HepG2 (cell line): Measurements from ENCODE around the gene C18orf63. TPM values are rescaled to one million over a fixed set of nuclear protein-coding genes. Genes with fewer than 3 reads are reported as not detected.

ENCODE experiments used
- BRCA1 ChIP-seq: sonication (generic); formaldehyde crosslinking; IDR thresholded peaks from 2 replicates; pipeline ENCODE4 v1.4.0; 2020; ENCODE audit warnings: missing genetic modification reagents
- CENPX ChIP-seq: sonication (generic); formaldehyde crosslinking; IDR thresholded peaks from 2 replicates; pipeline ENCODE4 v1.9.0; 2021; ENCODE audit warnings: mild to moderate bottlenecking, missing genetic modification reagents, moderate library complexity
- DPF2 ChIP-seq: sonication (generic); formaldehyde crosslinking; IDR thresholded peaks from 2 replicates; pipeline ENCODE4 v1.4.0; 2020; ENCODE audit warnings: mild to moderate bottlenecking, low read depth, missing genetic modification reagents, borderline replicate concordance
- EED ChIP-seq: sonication (generic); formaldehyde crosslinking; IDR thresholded peaks from 2 replicates; pipeline ENCODE4 v1.5.0; 2020; ENCODE audit warnings: mild to moderate bottlenecking, missing genetic modification reagents
- HNRNPLL ChIP-seq: fragments of 200-400 bp; formaldehyde crosslinking; IDR thresholded peaks from 2 replicates; pipeline ENCODE4 v1.6.1; 2017; ENCODE audit warnings: mild to moderate bottlenecking, low read depth, low read length; ENCODE audit not compliant: poor library complexity, severe bottlenecking
- MED1 ChIP-seq: sonication (generic); formaldehyde crosslinking; IDR thresholded peaks from 2 replicates; pipeline ENCODE4 v1.4.0; 2020; ENCODE audit warnings: missing genetic modification reagents
- NFE2L2 ChIP-seq: fragments of 150-350 bp; IDR thresholded peaks from 2 replicates; pipeline ENCODE4 v1.6.1; 2014; ENCODE audit warnings: low read length
- NFIC ChIP-seq: IDR thresholded peaks from 2 replicates; pipeline ENCODE4 v1.6.1; 2012; ENCODE audit warnings: mild to moderate bottlenecking, low read length, inconsistent platforms
- RBM22 ChIP-seq: fragments of 200-400 bp; formaldehyde crosslinking; optimal IDR thresholded peaks from 2 replicates; pipeline ENCODE3; 2017; ENCODE audit warnings: mild to moderate bottlenecking, low read length, moderate library complexity
- SIX1 ChIP-seq: sonication (generic); formaldehyde crosslinking; IDR thresholded peaks from 2 replicates; pipeline ENCODE4 v1.4.0; 2020; ENCODE audit warnings: missing genetic modification reagents, borderline replicate concordance
- TOPORS ChIP-seq: sonication (generic); formaldehyde crosslinking; IDR thresholded peaks from 2 replicates; pipeline ENCODE4 v1.8.0; 2023; ENCODE audit warnings: mild to moderate bottlenecking, missing genetic modification reagents
- ZFP82 ChIP-seq: sonication (generic); formaldehyde crosslinking; IDR thresholded peaks from 2 replicates; pipeline ENCODE4 v1.5.1; 2020; ENCODE audit warnings: mild to moderate bottlenecking, missing genetic modification reagents, borderline replicate concordance
- ZFY ChIP-seq: sonication (generic); formaldehyde crosslinking; IDR thresholded peaks from 2 replicates; pipeline ENCODE4 v1.4.0; 2020; ENCODE audit warnings: missing genetic modification reagents
- ZKSCAN5 ChIP-seq: sonication (generic); formaldehyde crosslinking; IDR thresholded peaks from 2 replicates; pipeline ENCODE4 v1.5.1; 2020; ENCODE audit warnings: mild to moderate bottlenecking, missing genetic modification reagents
- ZNF253 ChIP-seq: sonication (generic); formaldehyde crosslinking; IDR thresholded peaks from 2 replicates; pipeline ENCODE4 v1.8.0; 2022; ENCODE audit warnings: mild to moderate bottlenecking, missing genetic modification reagents, borderline replicate concordance
- ZNF260 ChIP-seq: sonication (generic); formaldehyde crosslinking; IDR thresholded peaks from 2 replicates; pipeline ENCODE4 v1.4.0; 2020; ENCODE audit warnings: missing genetic modification reagents, low read depth, mild to moderate bottlenecking, borderline replicate concordance
- ZNF337 ChIP-seq: sonication (generic); formaldehyde crosslinking; IDR thresholded peaks from 2 replicates; pipeline ENCODE4 v1.5.1; 2020; ENCODE audit warnings: missing genetic modification reagents, low read depth, mild to moderate bottlenecking, borderline replicate concordance
- ZNF382 ChIP-seq: sonication (generic); formaldehyde crosslinking; IDR thresholded peaks from 2 replicates; pipeline ENCODE4 v1.5.0; 2020; ENCODE audit warnings: missing genetic modification reagents, mild to moderate bottlenecking, borderline replicate concordance
- ZNF567 ChIP-seq: sonication (generic); formaldehyde crosslinking; IDR thresholded peaks from 2 replicates; pipeline ENCODE4 v1.8.1; 2023; ENCODE audit warnings: mild to moderate bottlenecking, missing genetic modification reagents, borderline replicate concordance
- ZNF672 ChIP-seq: sonication (generic); formaldehyde crosslinking; IDR thresholded peaks from 2 replicates; pipeline ENCODE4 v1.8.1; 2022; ENCODE audit warnings: missing genetic modification reagents
- polyA plus RNA-seq, 8 experiments: library from polyadenylated mRNA; depleted of rRNA in 3 of 8; stranded (reverse) in 7 of 8; unstranded in 1 of 8; fragments of >200 nt; fragmentation: Illumina TruSeq in 4 of 8; extraction: Trizol in 4 of 8; gene quantifications; 2 replicates each; pipeline versions ENCODE4 v1.2.1 to v1.2.3, GENCODE V29; 2011 to 2016; ENCODE audit warnings: low read depth in 4 of 8, missing spikeins in 1 of 8, mixed read lengths in 1 of 8; ENCODE audit not compliant: insufficient read depth in 1 of 8
- total RNA-seq, 5 experiments: library from RNA; depleted of rRNA; stranded (reverse); fragments of >200 nt; fragmentation: Illumina TruSeq; extraction: Trizol; gene quantifications; 2 replicates each; pipeline ENCODE4 v1.2.3, GENCODE V29; 2016; ENCODE audit warnings: low read depth in 1 of 5
- TF ChIP-seq, protein P1 (sequence below): sonication (generic); formaldehyde crosslinking; IDR thresholded peaks from 2 replicates; pipeline ENCODE4 v1.4.0; 2020; ENCODE audit warnings: missing genetic modification reagents; ENCODE audit errors: not compliant biosample characterization
- TF ChIP-seq, protein P2 (sequence below): sonication (generic); formaldehyde crosslinking; conservative IDR thresholded peaks from 2 replicates; pipeline ENCODE4 v1.8.0; 2022; ENCODE audit warnings: missing genetic modification reagents
- TF ChIP-seq, protein P3 (sequence below): sonication (generic); formaldehyde crosslinking; IDR thresholded peaks from 2 replicates; pipeline ENCODE4 v1.8.0; 2022; ENCODE audit warnings: missing genetic modification reagents, mild to moderate bottlenecking, borderline replicate concordance

The C18orf63 gene
- total and polyA plus RNA-seq, 2 of the 13 experiments (the other 11 are each of a cell fraction or from before 2014, with no cell fraction given): 0.01 TPM; not detected in 1

DNA sequence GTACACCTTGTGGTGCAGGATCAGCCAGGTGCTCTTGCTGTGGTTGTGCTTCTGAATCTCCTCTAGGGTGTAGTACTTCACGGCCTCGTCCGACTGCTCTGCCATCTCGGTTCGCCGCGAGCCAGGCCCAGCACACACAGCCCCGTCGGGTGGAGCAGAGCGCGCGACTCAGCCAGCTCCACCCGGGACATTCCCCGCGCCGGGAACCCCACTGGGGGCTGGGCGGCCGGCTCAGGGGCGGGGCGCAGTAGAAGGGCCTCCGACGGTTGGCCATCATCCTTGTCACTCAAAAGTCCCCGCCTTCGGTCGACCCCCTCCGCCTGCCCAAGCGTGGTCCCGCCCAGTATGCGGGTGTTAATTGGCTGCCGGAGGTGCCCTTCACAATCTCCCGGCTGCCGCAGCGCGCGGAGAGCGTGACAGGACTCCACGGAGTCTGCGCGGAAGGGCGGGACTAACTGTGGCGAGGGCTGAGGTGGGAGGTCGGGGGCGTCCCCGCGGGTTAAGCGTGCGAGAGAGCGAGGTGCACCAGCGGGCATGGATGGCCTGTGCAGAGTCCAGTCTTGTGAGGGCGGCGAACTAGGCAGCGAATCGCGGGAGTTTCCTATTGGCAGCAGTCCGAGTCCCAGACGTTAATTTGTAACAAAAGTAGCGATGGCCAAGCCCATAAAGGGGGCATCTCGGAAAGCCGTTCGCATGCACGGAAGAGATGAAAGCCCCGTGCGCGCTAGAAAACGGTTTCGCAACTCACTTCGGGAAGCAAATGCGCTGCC is 23.7 kb upstream of the C18orf63 start, which contains the start of gene CYB5A (continued):
- TF ChIP-seq TOPORS (CRISPR knock-in tag) (no peak; the same call in none of the 2 replicates), ZNF567 (no peak; the same call in 1 of the 2 replicates), DPF2 (CRISPR knock-in tag) (no peak; the same call in 1 of the 2 replicates), ZNF672 (CRISPR knock-in tag) (0 out of 2 replicates have a peak, but pooled peaks have one; percentile 29), CENPX (CRISPR knock-in tag) (no peak), ZFY (CRISPR knock-in tag) (no peak; the same call in 1 of the 2 replicates), ZNF337 (CRISPR knock-in tag) (peak; percentile 94; the same call in 1 of the 2 replicates), RBM22 (no peak), HNRNPLL (peak; percentile 80), ZKSCAN5 (CRISPR knock-in tag) (no peak; the same call in 1 of the 2 replicates), NFE2L2 (no peak), SIX1 (CRISPR knock-in tag) (peak; percentile 38; the same call in 1 of the 2 replicates), ZNF260 (no peak), ZNF253 (CRISPR knock-in tag) (no peak), MED1 (CRISPR knock-in tag) (peak; percentile 83), BRCA1 (CRISPR knock-in tag) (peak; percentile 14; the same call in 1 of the 2 replicates), EED (CRISPR knock-in tag) (no peak), ZNF382 (CRISPR knock-in tag) (no peak), NFIC (peak; percentile 57; the same call in 1 of the 2 replicates), ZFP82 (CRISPR knock-in tag) (peak; percentile 90; the same call in 1 of the 2 replicates)
- TF ChIP-seq, protein P1, sequence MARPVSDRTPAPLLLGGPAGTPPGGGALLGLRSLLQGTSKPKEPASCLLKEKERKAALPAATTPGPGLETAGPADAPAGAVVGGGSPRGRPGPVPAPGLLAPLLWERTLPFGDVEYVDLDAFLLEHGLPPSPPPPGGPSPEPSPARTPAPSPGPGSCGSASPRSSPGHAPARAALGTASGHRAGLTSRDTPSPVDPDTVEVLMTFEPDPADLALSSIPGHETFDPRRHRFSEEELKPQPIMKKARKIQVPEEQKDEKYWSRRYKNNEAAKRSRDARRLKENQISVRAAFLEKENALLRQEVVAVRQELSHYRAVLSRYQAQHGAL (CRISPR knock-in tag): no peak
- TF ChIP-seq, protein P2, sequence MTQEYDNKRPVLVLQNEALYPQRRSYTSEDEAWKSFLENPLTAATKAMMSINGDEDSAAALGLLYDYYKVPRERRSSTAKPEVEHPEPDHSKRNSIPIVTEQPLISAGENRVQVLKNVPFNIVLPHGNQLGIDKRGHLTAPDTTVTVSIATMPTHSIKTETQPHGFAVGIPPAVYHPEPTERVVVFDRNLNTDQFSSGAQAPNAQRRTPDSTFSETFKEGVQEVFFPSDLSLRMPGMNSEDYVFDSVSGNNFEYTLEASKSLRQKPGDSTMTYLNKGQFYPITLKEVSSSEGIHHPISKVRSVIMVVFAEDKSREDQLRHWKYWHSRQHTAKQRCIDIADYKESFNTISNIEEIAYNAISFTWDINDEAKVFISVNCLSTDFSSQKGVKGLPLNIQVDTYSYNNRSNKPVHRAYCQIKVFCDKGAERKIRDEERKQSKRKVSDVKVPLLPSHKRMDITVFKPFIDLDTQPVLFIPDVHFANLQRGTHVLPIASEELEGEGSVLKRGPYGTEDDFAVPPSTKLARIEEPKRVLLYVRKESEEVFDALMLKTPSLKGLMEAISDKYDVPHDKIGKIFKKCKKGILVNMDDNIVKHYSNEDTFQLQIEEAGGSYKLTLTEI (CRISPR knock-in tag): no peak
- TF ChIP-seq, protein P3, sequence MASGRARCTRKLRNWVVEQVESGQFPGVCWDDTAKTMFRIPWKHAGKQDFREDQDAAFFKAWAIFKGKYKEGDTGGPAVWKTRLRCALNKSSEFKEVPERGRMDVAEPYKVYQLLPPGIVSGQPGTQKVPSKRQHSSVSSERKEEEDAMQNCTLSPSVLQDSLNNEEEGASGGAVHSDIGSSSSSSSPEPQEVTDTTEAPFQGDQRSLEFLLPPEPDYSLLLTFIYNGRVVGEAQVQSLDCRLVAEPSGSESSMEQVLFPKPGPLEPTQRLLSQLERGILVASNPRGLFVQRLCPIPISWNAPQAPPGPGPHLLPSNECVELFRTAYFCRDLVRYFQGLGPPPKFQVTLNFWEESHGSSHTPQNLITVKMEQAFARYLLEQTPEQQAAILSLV: peak; percentile 32; the same call in 1 of the 2 replicates
